DMS 273 treated with DMSO at 0.1 percent for 48 hours (cell line): Measurements from ENCODE around the gene PSMC1.

ENCODE experiments used
- DNase-seq: peaks from one replicate; lab custom pipeline; 2025; lab: John Stamatoyannopoulos, UW

Gene PSMC1

DNA sequence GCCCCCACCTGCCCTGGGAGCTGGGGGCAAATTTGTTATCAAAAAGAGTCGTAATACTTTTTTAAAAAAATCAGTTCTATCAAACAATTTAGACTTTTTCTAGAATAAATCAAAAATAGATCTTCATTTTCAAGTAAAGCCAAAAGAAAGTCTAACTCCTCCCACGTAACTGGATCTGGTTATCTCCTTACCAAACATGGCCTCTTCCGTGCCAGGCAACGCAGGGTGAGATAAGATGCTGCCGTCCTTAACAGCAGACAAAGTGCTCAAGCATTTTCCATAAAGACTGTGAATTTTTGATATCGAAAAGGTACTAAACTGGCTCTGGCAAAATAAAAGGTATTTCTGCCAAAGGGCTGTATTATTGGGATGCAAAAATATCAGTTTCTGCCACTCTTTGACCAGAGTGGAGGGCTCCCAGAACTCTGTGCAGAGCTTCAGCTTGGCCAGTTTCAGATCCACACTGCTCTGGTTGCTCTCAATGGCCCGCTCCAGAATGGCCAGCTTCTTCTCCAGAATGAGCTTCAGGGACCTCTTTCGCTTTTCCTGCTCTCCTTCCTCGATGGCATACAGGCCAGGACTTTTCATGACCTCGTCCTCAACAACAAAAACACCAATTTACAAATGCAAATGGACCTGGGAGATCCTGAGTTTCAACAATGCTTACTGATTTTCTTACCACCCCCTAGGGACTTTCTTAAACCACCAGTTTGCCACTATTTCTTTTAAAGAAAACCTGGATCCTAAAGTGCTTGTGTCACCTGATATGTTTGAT lies 46.4 kb downstream of the PSMC1 start:
- DNase-seq, result no peak

DNA sequence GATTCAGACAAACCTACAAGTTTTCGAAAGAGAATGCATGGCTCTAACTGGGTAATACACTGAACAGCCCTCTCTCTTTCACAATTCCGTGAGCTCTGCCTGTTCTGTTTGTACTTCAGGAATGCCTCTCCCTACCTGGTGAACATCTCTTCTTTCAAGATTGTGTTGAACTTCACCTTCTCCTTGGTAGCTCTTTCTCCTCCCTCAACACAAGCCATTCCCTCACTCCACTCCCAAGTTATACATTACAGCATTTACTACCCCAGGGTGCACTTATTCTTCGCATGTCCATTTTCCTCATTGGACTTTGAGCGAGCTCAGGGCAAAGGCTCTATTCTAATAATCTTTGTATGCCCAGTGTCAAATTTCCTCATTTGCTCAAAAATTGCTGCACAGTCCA lies 47.1 kb downstream of the PSMC1 start:
- DNase-seq, result no peak

DNA sequence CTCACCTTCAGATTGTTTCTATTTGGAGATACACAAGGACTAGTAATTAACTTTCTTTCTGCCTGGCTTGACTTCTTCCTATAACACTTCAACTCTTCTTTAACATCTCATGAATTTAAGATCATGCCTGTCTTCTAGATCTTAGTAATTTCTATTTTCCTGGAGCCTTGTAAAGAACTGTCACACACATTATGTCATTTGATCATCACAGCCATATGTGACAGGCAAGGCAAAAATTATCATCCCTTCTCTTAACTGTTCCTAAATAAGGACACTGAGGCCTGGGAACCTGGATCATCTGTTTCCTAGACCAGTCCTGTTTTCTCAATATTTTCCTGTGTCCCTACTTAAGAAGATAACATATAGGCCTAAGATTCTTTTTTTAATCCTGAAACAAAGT lies 48.1 kb downstream of the PSMC1 start:
- DNase-seq, result no peak

DNA sequence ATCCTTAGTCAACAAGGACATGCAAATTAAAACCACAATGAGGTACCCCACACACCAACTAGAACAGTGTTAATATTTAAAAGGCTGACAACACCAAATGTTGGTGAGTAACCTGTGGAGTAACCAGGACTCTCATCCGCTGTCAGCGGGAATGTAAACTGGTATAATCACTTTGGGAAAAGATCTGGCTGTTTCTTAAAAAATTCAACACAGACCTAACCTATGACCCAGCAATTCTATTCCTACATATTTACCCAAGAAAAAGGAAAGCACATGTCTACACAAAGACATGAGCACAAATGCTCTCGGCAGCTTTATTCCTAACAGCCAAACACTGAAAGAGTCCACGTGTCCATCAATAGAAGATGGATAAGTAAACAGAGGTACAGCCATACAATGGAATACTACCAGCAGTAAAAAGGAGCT lies 48.8 kb downstream of the PSMC1 start:
- no peak for DNase-seq

DNA sequence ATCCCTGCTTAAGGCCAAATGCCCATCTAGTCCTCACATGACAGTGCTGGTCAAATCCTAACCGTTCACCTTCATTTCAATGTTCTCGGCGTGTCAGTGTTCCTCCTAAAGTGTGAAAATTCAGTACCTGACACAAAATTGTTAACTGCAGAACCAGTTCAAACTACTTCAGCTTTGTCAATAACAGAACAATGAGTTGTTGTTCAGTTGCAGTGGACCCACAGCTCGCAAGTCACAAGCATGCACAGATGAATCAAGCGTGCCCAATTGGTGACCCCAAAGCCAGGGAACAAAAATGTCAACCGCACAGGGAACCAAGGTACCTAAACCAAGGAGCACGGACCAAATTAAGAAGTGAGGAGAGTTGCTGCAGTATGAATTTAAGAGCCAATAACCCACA lies 52.2 kb downstream of the PSMC1 start:
- no peak for DNase-seq

DNA sequence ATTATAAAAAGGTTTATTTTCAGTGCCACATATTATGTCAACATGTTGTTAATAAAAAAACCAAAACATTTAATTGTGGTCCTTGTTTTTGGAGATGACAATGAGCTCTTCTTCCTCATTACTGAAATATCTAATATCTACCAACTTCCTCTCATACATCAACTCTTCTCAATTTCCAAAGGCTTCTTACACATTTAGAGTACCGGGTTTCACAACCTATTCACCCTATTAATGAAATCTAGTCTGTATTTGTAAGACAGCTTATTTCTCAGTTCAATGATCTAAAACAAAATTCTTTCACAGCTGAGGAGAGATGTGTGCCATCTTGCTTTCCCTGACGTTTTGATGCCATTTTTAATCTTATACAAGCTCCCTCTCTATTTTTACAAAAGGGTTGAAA lies 60.9 kb downstream of the PSMC1 start:
- DNase-seq, result no peak

DNA sequence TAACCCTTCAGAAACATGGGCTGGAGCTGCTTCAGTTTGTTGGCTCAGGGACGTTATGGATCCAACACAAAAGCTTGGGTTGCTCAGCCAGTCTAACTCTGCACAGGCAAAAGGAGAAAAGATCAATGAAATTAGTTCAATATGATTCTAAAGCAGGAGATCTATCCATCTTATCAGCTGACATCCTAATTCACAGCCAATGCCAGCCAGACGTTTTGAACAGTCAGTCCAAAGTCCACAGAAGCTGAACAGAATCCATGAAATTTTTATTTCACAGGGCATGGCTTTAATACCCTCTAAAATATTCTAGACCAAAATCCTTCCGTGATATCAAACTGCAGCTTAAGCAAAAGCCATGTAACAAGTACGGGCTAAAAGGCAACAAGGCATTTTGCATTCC lies 61.7 kb downstream of the PSMC1 start:
- DNase-seq, result no peak

DNA sequence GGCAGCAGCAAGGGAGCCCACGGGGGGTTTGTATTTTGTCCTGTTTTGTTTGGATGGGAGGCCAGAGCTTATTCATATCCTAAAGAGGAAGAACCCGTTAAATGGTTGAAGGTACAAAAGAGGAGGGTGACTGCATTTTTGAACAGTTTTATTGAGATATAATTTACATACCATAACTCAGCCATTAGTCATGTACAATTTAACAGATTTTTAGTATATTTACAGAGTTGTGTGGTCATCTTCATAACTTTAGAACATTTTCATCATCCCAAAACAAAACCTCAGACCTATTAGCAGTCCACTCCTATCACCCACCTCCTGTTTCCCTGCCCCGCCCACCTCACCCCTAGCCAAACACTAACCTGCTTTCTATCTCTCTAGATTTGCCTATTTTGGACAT lies 62.8 kb downstream of the PSMC1 start:
- DNase-seq, result no peak

DNA sequence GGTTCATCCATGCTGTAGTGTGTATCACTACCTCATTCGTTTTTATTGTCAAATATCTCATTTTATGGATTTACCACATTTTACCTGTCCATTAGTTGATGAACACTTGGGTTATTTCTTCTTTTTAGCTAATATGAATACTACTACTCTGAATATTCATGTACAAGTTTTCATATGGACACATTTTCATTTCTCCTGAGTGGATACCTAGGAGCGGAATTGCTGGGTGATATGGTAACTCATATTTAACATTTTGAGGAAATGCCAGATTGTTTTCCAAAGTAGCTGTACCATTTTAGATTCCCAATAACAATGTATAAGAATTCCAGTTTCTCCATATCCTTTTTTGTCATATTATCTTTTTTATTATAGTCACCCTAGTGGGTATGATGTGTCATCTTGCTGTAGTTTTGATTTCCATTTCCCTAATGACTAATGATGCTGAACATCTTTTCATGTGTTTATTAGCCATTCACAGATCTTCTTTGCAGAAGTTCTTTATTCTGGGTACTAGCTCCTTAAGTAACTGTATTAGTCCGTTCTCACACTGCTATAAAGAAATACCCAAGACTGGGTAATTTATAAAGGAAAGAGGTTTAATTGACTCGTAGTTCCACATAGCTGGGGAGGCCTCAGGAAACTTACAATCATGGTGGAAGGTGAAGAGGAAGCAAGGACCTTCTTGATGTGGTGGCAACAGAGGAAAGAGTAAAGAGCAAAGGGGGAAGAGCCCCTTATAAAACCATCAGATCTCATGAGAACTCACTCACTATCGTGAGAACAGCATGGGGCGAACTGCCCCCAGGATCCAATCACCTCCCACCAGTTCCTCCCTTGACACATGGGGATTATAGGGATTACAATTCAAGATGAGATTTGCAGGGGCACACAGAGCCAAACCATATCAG lies 63.5 kb downstream of the PSMC1 start:
- no peak for DNase-seq

DNA sequence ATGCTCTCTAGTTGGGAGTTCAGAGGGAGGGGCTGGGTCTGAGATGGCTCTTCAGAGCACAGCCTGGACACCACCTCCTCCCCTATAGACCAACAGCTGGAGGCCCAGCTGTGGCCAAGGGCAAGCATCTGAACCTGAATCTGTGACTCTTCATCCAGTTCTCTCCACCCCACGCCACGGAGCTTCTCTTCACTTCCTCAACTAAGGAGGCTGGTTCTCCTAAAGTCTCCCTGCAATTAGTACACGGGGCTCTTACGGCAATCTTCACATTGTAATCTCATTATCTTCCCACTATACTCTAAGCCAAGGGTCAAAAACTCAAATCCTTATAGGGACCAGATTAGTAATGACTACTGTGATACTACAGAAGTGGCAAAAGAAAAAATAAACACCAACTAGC lies 65.5 kb downstream of the PSMC1 start:
- no peak for DNase-seq
